ENCODE results near the gene CYB5RL. TPM values are rescaled to one million over a fixed set of nuclear protein-coding genes. Genes with fewer than 3 reads are reported as not detected.

The CYB5RL gene
- total RNA-seq (2014; rRNA removed; shearing (Covaris generic); ENCODE audit: low replicate concordance), result 6.1 and 7.9 TPM in 2 replicates

- Histone ChIP-seq H3K4me3 (ENCODE audit: low read length) (peak within 1 kb of the TSS; percentile 99), H4K20me1 (ENCODE audit: insufficient read depth, low read depth, low read length) (peaks cover 15% of the 10 kb centered on the region; the same call in 1 of the 2 replicates), H3K36me3 (ENCODE audit: insufficient read depth, low read length) (peaks cover 6% of the 10 kb centered on the region; the same call in 1 of the 2 replicates), H3K9me3 (ENCODE audit: low read length) (no peaks in the 10 kb centered on the region), H3K27me3 (ENCODE audit: low read length) (no peaks in the 10 kb centered on the region), H3K4me1 (ENCODE audit: low read length) (peaks cover 22% of the 10 kb centered on the region), H3K27ac (ENCODE audit: low read length) (no peak within 1 kb of the TSS), H3K79me2 (ENCODE audit: low read length) (peaks cover 57% of the 10 kb centered on the region), H3K9ac (ENCODE audit: low read length) (peak within 1 kb of the TSS; percentile 94), H3K4me2 (ENCODE audit: low read depth, low read length, poor library complexity, severe bottlenecking) (peak within 1 kb of the TSS; percentile 88), H2AFZ (ENCODE audit: low read length) (peak within 1 kb of the TSS; percentile 81; the same call in 1 of the 2 replicates), H3K9me2 (replicated peaks; ENCODE audit: insufficient read depth, low read length) (no peaks in the 10 kb centered on the region)
- peak; percentile 98 for DNase-seq
Observed at GRCh38 chr1:54199765-54200518, at the start of gene CYB5RL, which contains the start of gene MRPL37. Gene CYB5RL (minus strand): TSS chr1:54200030. CDS start chr1:54195616, 4,414 bp downstream. Gene MRPL37 (plus strand): TSS chr1:54200167. CDS start chr1:54200244, 77 bp downstream.

GRCh38 chr1:54248966-54249365 is 49.1 kb upstream of the CYB5RL start:
- no peak overlapping the region for H3K9ac ChIP-seq (ENCODE audit: low read length)
- H3K36me3 ChIP-seq (ENCODE audit: insufficient read depth, low read length), result no peaks in the 10 kb centered on the region
- no peaks in the 10 kb centered on the region for H3K9me3 ChIP-seq (ENCODE audit: low read length)
- no peaks in the 10 kb centered on the region for H3K4me1 ChIP-seq (ENCODE audit: low read length)
- H4K20me1 ChIP-seq (ENCODE audit: insufficient read depth, low read depth, low read length), result no peaks in the 10 kb centered on the region
- H3K79me2 ChIP-seq (ENCODE audit: low read length), result no peaks in the 10 kb centered on the region
- no peak for DNase-seq
- H3K4me2 ChIP-seq (ENCODE audit: low read depth, low read length, poor library complexity, severe bottlenecking), result no peak overlapping the region
- H2AFZ ChIP-seq (ENCODE audit: low read length), result no peak overlapping the region
- no peaks in the 10 kb centered on the region for H3K9me2 ChIP-seq (replicated peaks; ENCODE audit: insufficient read depth, low read length)
- no peak overlapping the region for H3K27ac ChIP-seq (ENCODE audit: low read length)
- no peaks in the 10 kb centered on the region for H3K27me3 ChIP-seq (ENCODE audit: low read length)
- H3K4me3 ChIP-seq (ENCODE audit: low read length), result no peak overlapping the region

- Histone ChIP-seq H3K27me3 (ENCODE audit: low read length) (no peaks in the 10 kb centered on the region), H4K20me1 (ENCODE audit: insufficient read depth, low read depth, low read length) (no peaks in the 10 kb centered on the region), H3K79me2 (ENCODE audit: low read length) (no peaks in the 10 kb centered on the region), H3K9me3 (ENCODE audit: low read length) (no peaks in the 10 kb centered on the region), H3K4me3 (ENCODE audit: low read length) (no peak overlapping the region), H3K27ac (ENCODE audit: low read length) (no peak overlapping the region), H3K9ac (ENCODE audit: low read length) (no peak overlapping the region), H2AFZ (ENCODE audit: low read length) (no peak overlapping the region), H3K9me2 (replicated peaks; ENCODE audit: insufficient read depth, low read length) (no peaks in the 10 kb centered on the region), H3K36me3 (ENCODE audit: insufficient read depth, low read length) (no peaks in the 10 kb centered on the region), H3K4me2 (ENCODE audit: low read depth, low read length, poor library complexity, severe bottlenecking) (no peak overlapping the region), H3K4me1 (ENCODE audit: low read length) (no peaks in the 10 kb centered on the region)
- no peak for DNase-seq
Observed at GRCh38 chr1:54247863-54248515, 48.2 kb upstream of the CYB5RL start.

- no peaks in the 10 kb centered on the region for H3K27me3 ChIP-seq (ENCODE audit: low read length)
- no peaks in the 10 kb centered on the region for H3K36me3 ChIP-seq (ENCODE audit: insufficient read depth, low read length)
- H2AFZ ChIP-seq (ENCODE audit: low read length), result no peak overlapping the region
- no peak overlapping the region for H3K9ac ChIP-seq (ENCODE audit: low read length)
- no peaks in the 10 kb centered on the region for H3K4me1 ChIP-seq (ENCODE audit: low read length)
- DNase-seq, result no peak
- no peaks in the 10 kb centered on the region for H3K9me3 ChIP-seq (ENCODE audit: low read length)
- H3K4me2 ChIP-seq (ENCODE audit: low read depth, low read length, poor library complexity, severe bottlenecking), result no peak overlapping the region
- H3K9me2 ChIP-seq (replicated peaks; ENCODE audit: insufficient read depth, low read length), result no peaks in the 10 kb centered on the region
- H3K79me2 ChIP-seq (ENCODE audit: low read length), result no peaks in the 10 kb centered on the region
- no peaks in the 10 kb centered on the region for H4K20me1 ChIP-seq (ENCODE audit: insufficient read depth, low read depth, low read length)
- H3K4me3 ChIP-seq (ENCODE audit: low read length), result no peak overlapping the region
- H3K27ac ChIP-seq (ENCODE audit: low read length), result no peak overlapping the region
Observed at GRCh38 chr1:54246116-54246721, 46.4 kb upstream of the CYB5RL start.

GRCh38 chr1:54245501-54245900 is 45.7 kb upstream of the CYB5RL start:
- H3K4me1 ChIP-seq (ENCODE audit: low read length), result no peaks in the 10 kb centered on the region
- H2AFZ ChIP-seq (ENCODE audit: low read length), result no peak overlapping the region
- no peaks in the 10 kb centered on the region for H3K36me3 ChIP-seq (ENCODE audit: insufficient read depth, low read length)
- H3K4me2 ChIP-seq (ENCODE audit: low read depth, low read length, poor library complexity, severe bottlenecking), result no peak overlapping the region
- H3K4me3 ChIP-seq (ENCODE audit: low read length), result no peak overlapping the region
- H3K9me3 ChIP-seq (ENCODE audit: low read length), result no peaks in the 10 kb centered on the region
- H3K9ac ChIP-seq (ENCODE audit: low read length), result no peak overlapping the region
- no peak overlapping the region for H3K27ac ChIP-seq (ENCODE audit: low read length)
- DNase-seq, result no peak
- no peaks in the 10 kb centered on the region for H3K27me3 ChIP-seq (ENCODE audit: low read length)
- no peaks in the 10 kb centered on the region for H4K20me1 ChIP-seq (ENCODE audit: insufficient read depth, low read depth, low read length)
- H3K79me2 ChIP-seq (ENCODE audit: low read length), result no peaks in the 10 kb centered on the region
- no peaks in the 10 kb centered on the region for H3K9me2 ChIP-seq (replicated peaks; ENCODE audit: insufficient read depth, low read length)

- Histone ChIP-seq H3K9me2 (replicated peaks; ENCODE audit: insufficient read depth, low read length) (no peaks in the 10 kb centered on the region), H3K36me3 (ENCODE audit: insufficient read depth, low read length) (no peaks in the 10 kb centered on the region)
Observed at GRCh38 chr1:54244655-54245054, 44.8 kb upstream of the CYB5RL start.

GRCh38 chr1:54243022-54243421 is 43.2 kb upstream of the CYB5RL start:
- Histone ChIP-seq H3K27ac (ENCODE audit: low read length) (no peak overlapping the region), H3K4me3 (ENCODE audit: low read length) (no peak overlapping the region), H2AFZ (ENCODE audit: low read length) (no peak overlapping the region), H3K27me3 (ENCODE audit: low read length) (no peaks in the 10 kb centered on the region), H3K4me1 (ENCODE audit: low read length) (no peaks in the 10 kb centered on the region), H4K20me1 (ENCODE audit: insufficient read depth, low read depth, low read length) (no peaks in the 10 kb centered on the region), H3K9me3 (ENCODE audit: low read length) (no peaks in the 10 kb centered on the region), H3K9ac (ENCODE audit: low read length) (no peak overlapping the region), H3K36me3 (ENCODE audit: insufficient read depth, low read length) (no peaks in the 10 kb centered on the region), H3K4me2 (ENCODE audit: low read depth, low read length, poor library complexity, severe bottlenecking) (no peak overlapping the region), H3K9me2 (replicated peaks; ENCODE audit: insufficient read depth, low read length) (no peaks in the 10 kb centered on the region), H3K79me2 (ENCODE audit: low read length) (no peaks in the 10 kb centered on the region)
- DNase-seq, result no peak

More at GRCh38 chr1:54244655-54245054, 44.8 kb upstream of the CYB5RL start:
- Histone ChIP-seq H4K20me1 (ENCODE audit: insufficient read depth, low read depth, low read length) (no peaks in the 10 kb centered on the region), H3K4me2 (ENCODE audit: low read depth, low read length, poor library complexity, severe bottlenecking) (no peak overlapping the region), H3K9ac (ENCODE audit: low read length) (no peak overlapping the region), H3K9me3 (ENCODE audit: low read length) (no peaks in the 10 kb centered on the region), H3K27me3 (ENCODE audit: low read length) (no peaks in the 10 kb centered on the region), H3K4me1 (ENCODE audit: low read length) (no peaks in the 10 kb centered on the region), H3K4me3 (ENCODE audit: low read length) (no peak overlapping the region), H2AFZ (ENCODE audit: low read length) (no peak overlapping the region), H3K27ac (ENCODE audit: low read length) (no peak overlapping the region), H3K79me2 (ENCODE audit: low read length) (no peaks in the 10 kb centered on the region)
- no peak for DNase-seq

GRCh38 chr1:54241364-54241763 is 41.5 kb upstream of the CYB5RL start:
- Histone ChIP-seq H3K4me1 (ENCODE audit: low read length) (no peaks in the 10 kb centered on the region), H4K20me1 (ENCODE audit: insufficient read depth, low read depth, low read length) (no peaks in the 10 kb centered on the region), H3K4me2 (ENCODE audit: low read depth, low read length, poor library complexity, severe bottlenecking) (no peak overlapping the region), H3K36me3 (ENCODE audit: insufficient read depth, low read length) (no peaks in the 10 kb centered on the region), H3K4me3 (ENCODE audit: low read length) (no peak overlapping the region), H3K27ac (ENCODE audit: low read length) (no peak overlapping the region), H2AFZ (ENCODE audit: low read length) (no peak overlapping the region), H3K79me2 (ENCODE audit: low read length) (no peaks in the 10 kb centered on the region), H3K9me2 (replicated peaks; ENCODE audit: insufficient read depth, low read length) (no peaks in the 10 kb centered on the region), H3K9me3 (ENCODE audit: low read length) (no peaks in the 10 kb centered on the region), H3K9ac (ENCODE audit: low read length) (no peak overlapping the region), H3K27me3 (ENCODE audit: low read length) (no peaks in the 10 kb centered on the region)
- DNase-seq, result no peak

Measured in Karpas-422 (cell line).